ENCODE data around the gene TMEM158. TPM values are rescaled to one million over a fixed set of nuclear protein-coding genes. Genes with fewer than 3 reads are reported as not detected.

TMEM158 gene
- total and polyA plus RNA-seq, 2 donors (not counting 1 experiment from before 2014, with no cell fraction given): 31.6 to 125 TPM

- peak in 1 of 2 donors; percentile 65 for DNase-seq (ENCODE audit: low read depth in 2 of 2)
- Histone ChIP-seq H3K27ac (ENCODE audit: insufficient read depth, low read length) (no peak overlapping the region), H2AFZ (ENCODE audit: low read length) (no peak overlapping the region), H3K36me3 (ENCODE audit: control insufficient read depth, insufficient read depth, low read length) (no peaks in the 10 kb centered on the region), H3K4me1 (ENCODE audit: control insufficient read depth, extremely low read depth, insufficient read depth, low read length) (no peaks in the 10 kb centered on the region), H3K27me3 (ENCODE audit: control insufficient read depth, insufficient read depth, low read length) (no peaks in the 10 kb centered on the region), H3K9ac (ENCODE audit: insufficient read depth, low read length) (no peak overlapping the region), H3K4me3 (replicated peaks in 1 of 4; ENCODE audit: control extremely low read depth in 1 of 4, insufficient read depth in 1 of 4, low read depth in 3 of 4, low read length in 4 of 4) (no peak overlapping the region), H3K4me2 (ENCODE audit: extremely low read depth, insufficient read depth, low read length) (no peak overlapping the region), H3K9me3 (ENCODE audit: control insufficient read depth, insufficient read depth, low read depth, low read length) (no peaks in the 10 kb centered on the region), H3K79me2 (ENCODE audit: control insufficient read depth, insufficient read depth, low read length) (no peaks in the 10 kb centered on the region), H4K20me1 (ENCODE audit: control insufficient read depth, extremely low read depth, insufficient read depth, low read length) (no peaks in the 10 kb centered on the region)
- no peak for TF ChIP-seq EZH2 (IDR thresholded peaks at IDR 0.05; ENCODE audit: low read length, missing control alignments)
- TF ChIP-seq, protein P1, sequence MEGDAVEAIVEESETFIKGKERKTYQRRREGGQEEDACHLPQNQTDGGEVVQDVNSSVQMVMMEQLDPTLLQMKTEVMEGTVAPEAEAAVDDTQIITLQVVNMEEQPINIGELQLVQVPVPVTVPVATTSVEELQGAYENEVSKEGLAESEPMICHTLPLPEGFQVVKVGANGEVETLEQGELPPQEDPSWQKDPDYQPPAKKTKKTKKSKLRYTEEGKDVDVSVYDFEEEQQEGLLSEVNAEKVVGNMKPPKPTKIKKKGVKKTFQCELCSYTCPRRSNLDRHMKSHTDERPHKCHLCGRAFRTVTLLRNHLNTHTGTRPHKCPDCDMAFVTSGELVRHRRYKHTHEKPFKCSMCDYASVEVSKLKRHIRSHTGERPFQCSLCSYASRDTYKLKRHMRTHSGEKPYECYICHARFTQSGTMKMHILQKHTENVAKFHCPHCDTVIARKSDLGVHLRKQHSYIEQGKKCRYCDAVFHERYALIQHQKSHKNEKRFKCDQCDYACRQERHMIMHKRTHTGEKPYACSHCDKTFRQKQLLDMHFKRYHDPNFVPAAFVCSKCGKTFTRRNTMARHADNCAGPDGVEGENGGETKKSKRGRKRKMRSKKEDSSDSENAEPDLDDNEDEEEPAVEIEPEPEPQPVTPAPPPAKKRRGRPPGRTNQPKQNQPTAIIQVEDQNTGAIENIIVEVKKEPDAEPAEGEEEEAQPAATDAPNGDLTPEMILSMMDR (conservative IDR thresholded peaks at IDR 0.05 in 1 of 2, IDR thresholded peaks at IDR 0.05 in 1 of 2; ENCODE audit: low read depth in 1 of 2, low read length in 2 of 2): no peak
Measured at GRCh38 chr3:45249391-45249790, 23.3 kb upstream of the TMEM158 start.

DNA sequence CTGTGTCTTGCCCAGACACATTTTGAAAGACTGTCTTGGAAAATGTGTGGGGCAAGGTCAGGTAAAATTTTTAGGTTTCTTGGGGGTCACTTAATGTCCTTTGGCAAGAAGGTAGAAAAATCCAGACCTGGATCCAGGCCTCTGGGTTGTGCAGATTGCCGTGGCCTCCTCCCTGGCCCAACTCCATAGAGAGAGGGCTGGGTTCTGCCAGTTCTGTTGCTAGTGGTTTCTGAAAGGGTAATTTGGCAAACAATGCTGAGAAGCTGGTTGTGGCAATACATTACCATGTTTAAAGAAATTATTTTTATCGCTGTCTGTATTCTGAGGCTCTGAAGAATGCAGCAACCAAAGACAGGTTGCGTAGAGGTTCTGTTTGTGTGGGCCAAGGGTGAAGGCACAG lies 20.2 kb upstream of the TMEM158 start:
- Histone ChIP-seq H3K4me1 (ENCODE audit: control insufficient read depth, extremely low read depth, insufficient read depth, low read length) (no peaks in the 10 kb centered on the region), H3K79me2 (ENCODE audit: control insufficient read depth, insufficient read depth, low read length) (no peaks in the 10 kb centered on the region), H3K4me3 (replicated peaks in 1 of 4; ENCODE audit: control extremely low read depth in 1 of 4, insufficient read depth in 1 of 4, low read depth in 3 of 4, low read length in 4 of 4) (no peak overlapping the region), H3K9ac (ENCODE audit: insufficient read depth, low read length) (no peak overlapping the region), H4K20me1 (ENCODE audit: control insufficient read depth, extremely low read depth, insufficient read depth, low read length) (no peaks in the 10 kb centered on the region), H2AFZ (ENCODE audit: low read length) (no peak overlapping the region), H3K4me2 (ENCODE audit: extremely low read depth, insufficient read depth, low read length) (no peak overlapping the region), H3K27me3 (ENCODE audit: control insufficient read depth, insufficient read depth, low read length) (no peaks in the 10 kb centered on the region), H3K9me3 (ENCODE audit: control insufficient read depth, insufficient read depth, low read depth, low read length) (no peaks in the 10 kb centered on the region), H3K27ac (ENCODE audit: insufficient read depth, low read length) (no peak overlapping the region), H3K36me3 (ENCODE audit: control insufficient read depth, insufficient read depth, low read length) (no peaks in the 10 kb centered on the region)
- TF ChIP-seq, protein P1 (conservative IDR thresholded peaks at IDR 0.05 in 1 of 2, IDR thresholded peaks at IDR 0.05 in 1 of 2; ENCODE audit: low read depth in 1 of 2, low read length in 2 of 2): no peak
- TF ChIP-seq EZH2 (IDR thresholded peaks at IDR 0.05; ENCODE audit: low read length, missing control alignments): no peak
- DNase-seq (ENCODE audit: low read depth in 2 of 2): no peak

GRCh38 chr3:45244356-45244755 lies 18.3 kb upstream of the TMEM158 start:
- Histone ChIP-seq H3K27me3 (ENCODE audit: control insufficient read depth, insufficient read depth, low read length) (no peaks in the 10 kb centered on the region), H2AFZ (ENCODE audit: low read length) (no peak overlapping the region), H3K4me3 (replicated peaks in 1 of 4; ENCODE audit: control extremely low read depth in 1 of 4, insufficient read depth in 1 of 4, low read depth in 3 of 4, low read length in 4 of 4) (no peak overlapping the region), H3K9me3 (ENCODE audit: control insufficient read depth, insufficient read depth, low read depth, low read length) (no peaks in the 10 kb centered on the region), H3K27ac (ENCODE audit: insufficient read depth, low read length) (no peak overlapping the region), H4K20me1 (ENCODE audit: control insufficient read depth, extremely low read depth, insufficient read depth, low read length) (no peaks in the 10 kb centered on the region), H3K36me3 (ENCODE audit: control insufficient read depth, insufficient read depth, low read length) (no peaks in the 10 kb centered on the region), H3K9ac (ENCODE audit: insufficient read depth, low read length) (no peak overlapping the region), H3K79me2 (ENCODE audit: control insufficient read depth, insufficient read depth, low read length) (no peaks in the 10 kb centered on the region), H3K4me2 (ENCODE audit: extremely low read depth, insufficient read depth, low read length) (no peak overlapping the region), H3K4me1 (ENCODE audit: control insufficient read depth, extremely low read depth, insufficient read depth, low read length) (no peaks in the 10 kb centered on the region)
- TF ChIP-seq EZH2 (IDR thresholded peaks at IDR 0.05; ENCODE audit: low read length, missing control alignments): no peak
- TF ChIP-seq, protein P1 (conservative IDR thresholded peaks at IDR 0.05 in 1 of 2, IDR thresholded peaks at IDR 0.05 in 1 of 2; ENCODE audit: low read depth in 1 of 2, low read length in 2 of 2): no peak
- DNase-seq (ENCODE audit: low read depth in 2 of 2): no peak
